LNCaP clone FGC (cell line): ENCODE results near the gene TPSAB1.

Source experiments
- DNase-seq: peaks from one replicate; pipeline ENCODE4 v3.0.0-alpha.2; 2011; ENCODE audit warnings: low read depth
- H3K4me3 ChIP-seq: 2 replicates; pipeline ENCODE4 v1.5.1; 2011; ENCODE audit warnings: mild to moderate bottlenecking, low read depth, low read length, control low read depth
- CTCF ChIP-seq: IDR thresholded peaks from 2 replicates; pipeline ENCODE4 v1.5.1; 2012; ENCODE audit warnings: mild to moderate bottlenecking; ENCODE audit not compliant: control insufficient read depth, insufficient read depth; ENCODE audit errors: extremely low read depth

The TPSAB1 gene

GRCh38 chr16:1258225-1258600, 17.7 kb downstream of the TPSAB1 start:
- no peak for TF ChIP-seq CTCF
- DNase-seq: no peak
- H3K4me3 ChIP-seq: no peak overlapping the region

GRCh38 chr16:1258906-1259759, 18.6 kb downstream of the TPSAB1 start:
- DNase-seq: no peak
- H3K4me3 ChIP-seq: peak overlapping the region; percentile 23; the same call in 1 of the 2 replicates

GRCh38 chr16:1259760-1260068, 19.2 kb downstream of the TPSAB1 start:
- no peak for TF ChIP-seq CTCF
- H3K4me3 ChIP-seq: no peak overlapping the region
- DNase-seq: no peak

More at GRCh38 chr16:1258906-1259759, 18.6 kb downstream of the TPSAB1 start:
- no peak for TF ChIP-seq CTCF

- TF ChIP-seq CTCF: no peak
- DNase-seq: no peak
- H3K4me3 ChIP-seq: no peak overlapping the region
Measured at GRCh38 chr16:1260101-1260680, 19.7 kb downstream of the TPSAB1 start.

GRCh38 chr16:1261131-1261892, 20.8 kb downstream of the TPSAB1 start:
- DNase-seq: no peak
- no peak overlapping the region for H3K4me3 ChIP-seq
- TF ChIP-seq CTCF: no peak

GRCh38 chr16:1262210-1262845, 21.8 kb downstream of the TPSAB1 start:
- no peak for DNase-seq
- H3K4me3 ChIP-seq: no peak overlapping the region
- TF ChIP-seq CTCF: no peak
